NCI-H510A (cell line): ENCODE measurements around the gene FUBP3.
"Not testable (repeated sequence)": the region's sequence is repeated elsewhere in the genome, so short reads cannot be mapped to it uniquely, and the experiment has no call there.

Experiments
- DNase-seq: peaks from one replicate; lab custom pipeline; 2025; lab: John Stamatoyannopoulos, UW

Gene FUBP3

GRCh38 chr9:130682421-130683121 lies 103.2 kb downstream of the FUBP3 start:
- DNase-seq: peak; percentile 77

- no peak for DNase-seq
These were observed 105.7 kb downstream of the FUBP3 start for GRCh38 chr9:130685104-130685503.

GRCh38 chr9:130685945-130686344 lies 106.6 kb downstream of the FUBP3 start:
- not testable (repeated sequence) for DNase-seq

- DNase-seq: no peak
These were observed 108.2 kb downstream of the FUBP3 start for GRCh38 chr9:130687615-130688014.
